OCI-LY7 (cell line): ENCODE results near the gene CMSS1. TPM values are rescaled to one million over a fixed set of nuclear protein-coding genes. Genes with fewer than 3 reads are reported as not detected.

Experiments
- BruUV-seq: library from RNA; stranded (reverse); fragments of 400-500 nt; replicated peaks from 2 replicates; lab custom pipeline; 2021; lab: Mats Ljungman, UMichigan
- CTCF ChIA-PET: fragments of 300-600 bp; sonication (Branson Sonifier 250); formaldehyde crosslinking; loops from one replicate; lab custom pipeline; 2022; ENCODE audit warnings: antibody characterized with exemption; ENCODE audit not compliant: unreplicated experiment; lab: Charles Lee
- POLR2A ChIA-PET: fragments of 300-600 bp; sonication (Branson Sonifier 250); formaldehyde crosslinking; loops from one replicate; lab custom pipeline; 2022; ENCODE audit warnings: antibody characterized with exemption; lab: Charles Lee
- DNase-seq: peaks from one replicate; pipeline ENCODE4 v3.0.0-alpha.2; 2015; ENCODE audit warnings: low spot score
- H2AFZ ChIP-seq: fragments of 200-600 bp; sonication (generic), shearing (Covaris generic); 2 replicates; pipeline ENCODE4 v1.6.1; 2014; ENCODE audit warnings: mild to moderate bottlenecking, antibody characterized with exemption, low read length, moderate library complexity
- H3K27ac ChIP-seq: fragments of 200-600 bp; sonication (generic); 2 replicates; pipeline ENCODE4 v1.5.1; 2014; ENCODE audit warnings: mixed run types, low read depth, mild to moderate bottlenecking, moderate library complexity, low read length, inconsistent platforms; ENCODE audit not compliant: poor library complexity, severe bottlenecking
- H3K36me3 ChIP-seq: fragments of 200-600 bp; sonication (generic); 2 replicates; pipeline ENCODE4 v1.6.1; 2014; ENCODE audit warnings: mild to moderate bottlenecking, antibody characterized with exemption, low read length, moderate library complexity, mixed read lengths; ENCODE audit not compliant: insufficient read depth
- H3K4me1 ChIP-seq: fragments of 200-600 bp; sonication (generic); 2 replicates; pipeline ENCODE4 v1.5.1; 2014; ENCODE audit warnings: mild to moderate bottlenecking, low read length; ENCODE audit not compliant: insufficient read depth, poor library complexity, severe bottlenecking
- H3K4me2 ChIP-seq: fragments of 200-600 bp; sonication (generic); 2 replicates; pipeline ENCODE4 v1.6.1; 2014; ENCODE audit warnings: mild to moderate bottlenecking, low read length
- H3K4me3 ChIP-seq: fragments of 200-600 bp; sonication (generic); 2 replicates; pipeline ENCODE4 v1.5.1; 2014; ENCODE audit warnings: mild to moderate bottlenecking, low read depth, low read length; ENCODE audit not compliant: poor library complexity, severe bottlenecking
- H3K79me2 ChIP-seq: fragments of 200-600 bp; sonication (generic); 2 replicates; pipeline ENCODE4 v1.6.1; 2016; ENCODE audit warnings: low read depth, mild to moderate bottlenecking, low read length, moderate library complexity, mixed read lengths; ENCODE audit not compliant: insufficient read depth
- H3K9me2 ChIP-seq: fragments of 200-600 bp; sonication (generic); 2 replicates; pipeline ENCODE4 v1.6.1; 2016; ENCODE audit warnings: mild to moderate bottlenecking, low read length, mixed read lengths; ENCODE audit not compliant: insufficient read depth
- H3K9me3 ChIP-seq: fragments of 200-600 bp; sonication (generic); 2 replicates; pipeline ENCODE4 v1.6.1; 2014; ENCODE audit warnings: mild to moderate bottlenecking, mixed run types, low read length, mixed read lengths
- H4K20me1 ChIP-seq: fragments of 200-600 bp; sonication (generic); 2 replicates; pipeline ENCODE4 v1.6.1; 2014; ENCODE audit warnings: mild to moderate bottlenecking, antibody characterized with exemption, low read length, moderate library complexity, mixed read lengths; ENCODE audit not compliant: insufficient read depth
- EZH2phosphoT487 ChIP-seq: fragments of 200-600 bp; sonication (generic); IDR thresholded peaks from 2 replicates; pipeline ENCODE4 v1.6.1; 2018; ENCODE audit warnings: low read depth, borderline replicate concordance, mild to moderate bottlenecking, mixed run types, antibody characterized with exemption, low read length, moderate library complexity, mixed read lengths
- intact Hi-C: fragments of 100-400 bp; cut with micrococcal nuclease; formaldehyde crosslinking; loops from one replicate; pipeline ENCODE4 v1.10.0; 2022; ENCODE audit not compliant: unreplicated experiment
- total RNA-seq, 2 experiments: library from RNA; depleted of rRNA in 1 of 2; stranded (reverse); fragments of >200 nt in 1 of 2; shearing (Covaris generic) in 1 of 2; gene quantifications; 2 replicates each; pipeline ENCODE4 v1.2.3, GENCODE V29; 2014 to 2022
- TF ChIP-seq, protein P1 (sequence below): fragments of 200-600 bp; sonication (generic); conservative IDR thresholded peaks from 2 replicates; pipeline ENCODE4 v1.5.1; 2014; ENCODE audit warnings: mild to moderate bottlenecking, antibody characterized with exemption, low read length, moderate library complexity, mixed read lengths

The CMSS1 gene
- total RNA-seq, 2 experiments from 2014 or later: 25.7 to 46.6 TPM

DNA sequence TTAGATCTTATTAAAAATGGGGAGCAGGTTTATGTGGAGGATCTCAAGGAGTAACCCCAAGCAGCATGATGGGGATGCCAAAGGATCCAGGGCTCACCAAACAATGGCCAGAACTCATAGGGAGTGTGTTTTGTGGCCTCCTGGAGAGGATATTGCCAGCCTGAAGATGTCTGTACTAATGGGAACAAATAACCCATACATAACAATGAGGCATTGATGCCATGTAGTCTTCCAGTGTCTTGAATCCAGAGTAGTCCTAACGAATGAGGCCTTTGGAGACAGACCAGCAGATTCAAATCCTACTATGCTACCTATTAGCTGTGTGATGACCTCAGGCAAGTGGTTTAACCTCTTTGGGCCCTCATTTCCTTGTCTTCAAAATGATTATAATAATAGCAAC lies 45.0 kb upstream of the CMSS1 start:
- no TSS peak for BruUV-seq
- Histone ChIP-seq H3K4me3 (no peak overlapping the region), H3K9me3 (no peaks in the 10 kb centered on the region), H3K4me2 (no peak overlapping the region), H4K20me1 (no peaks in the 10 kb centered on the region), H3K79me2 (no peaks in the 10 kb centered on the region), H3K4me1 (no peaks in the 10 kb centered on the region), H3K9me2 (no peaks in the 10 kb centered on the region), H3K27ac (no peak overlapping the region), H3K36me3 (no peaks in the 10 kb centered on the region), H2AFZ (no peak overlapping the region)
- DNase-seq: no peak
- CTCF ChIA-PET: no interaction called here
- no peak for TF ChIP-seq EZH2phosphoT487
- TF ChIP-seq, protein P1, sequence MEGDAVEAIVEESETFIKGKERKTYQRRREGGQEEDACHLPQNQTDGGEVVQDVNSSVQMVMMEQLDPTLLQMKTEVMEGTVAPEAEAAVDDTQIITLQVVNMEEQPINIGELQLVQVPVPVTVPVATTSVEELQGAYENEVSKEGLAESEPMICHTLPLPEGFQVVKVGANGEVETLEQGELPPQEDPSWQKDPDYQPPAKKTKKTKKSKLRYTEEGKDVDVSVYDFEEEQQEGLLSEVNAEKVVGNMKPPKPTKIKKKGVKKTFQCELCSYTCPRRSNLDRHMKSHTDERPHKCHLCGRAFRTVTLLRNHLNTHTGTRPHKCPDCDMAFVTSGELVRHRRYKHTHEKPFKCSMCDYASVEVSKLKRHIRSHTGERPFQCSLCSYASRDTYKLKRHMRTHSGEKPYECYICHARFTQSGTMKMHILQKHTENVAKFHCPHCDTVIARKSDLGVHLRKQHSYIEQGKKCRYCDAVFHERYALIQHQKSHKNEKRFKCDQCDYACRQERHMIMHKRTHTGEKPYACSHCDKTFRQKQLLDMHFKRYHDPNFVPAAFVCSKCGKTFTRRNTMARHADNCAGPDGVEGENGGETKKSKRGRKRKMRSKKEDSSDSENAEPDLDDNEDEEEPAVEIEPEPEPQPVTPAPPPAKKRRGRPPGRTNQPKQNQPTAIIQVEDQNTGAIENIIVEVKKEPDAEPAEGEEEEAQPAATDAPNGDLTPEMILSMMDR: no peak
- intact Hi-C loops: no loop called here
- POLR2A ChIA-PET: no interaction called here

DNA sequence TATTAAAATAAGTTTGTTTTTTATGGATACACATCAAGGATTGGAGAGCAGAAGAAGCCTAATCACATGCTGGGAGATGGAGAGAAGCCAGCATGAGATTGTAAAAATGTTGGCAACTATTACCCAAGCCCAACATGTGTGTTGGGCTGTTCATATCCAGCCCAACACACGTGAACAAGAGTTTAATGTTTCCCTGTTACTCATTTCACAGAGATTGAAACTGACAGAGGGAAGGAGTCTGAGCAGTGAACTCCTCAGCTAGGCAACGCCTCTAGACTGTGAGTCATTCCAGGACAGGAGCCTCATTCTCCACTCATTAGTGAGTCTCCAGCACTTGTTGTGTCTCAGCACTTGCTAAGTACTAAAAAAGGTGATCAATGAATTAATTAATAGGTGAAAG lies 43.2 kb upstream of the CMSS1 start:
- no peaks in the 10 kb centered on the region for H3K79me2 ChIP-seq
- no peaks in the 10 kb centered on the region for H3K9me2 ChIP-seq
- no peak overlapping the region for H2AFZ ChIP-seq
- H3K27ac ChIP-seq: no peak overlapping the region
- POLR2A ChIA-PET: no interaction called here
- TF ChIP-seq, protein P1: no peak
- TF ChIP-seq EZH2phosphoT487: no peak
- DNase-seq: no peak
- BruUV-seq: no TSS peak
- H4K20me1 ChIP-seq: no peaks in the 10 kb centered on the region
- no peaks in the 10 kb centered on the region for H3K36me3 ChIP-seq
- H3K4me2 ChIP-seq: no peak overlapping the region
- intact Hi-C loops: no loop called here
- CTCF ChIA-PET: no interaction called here
- H3K4me3 ChIP-seq: no peak overlapping the region
- no peaks in the 10 kb centered on the region for H3K9me3 ChIP-seq
- no peaks in the 10 kb centered on the region for H3K4me1 ChIP-seq

DNA sequence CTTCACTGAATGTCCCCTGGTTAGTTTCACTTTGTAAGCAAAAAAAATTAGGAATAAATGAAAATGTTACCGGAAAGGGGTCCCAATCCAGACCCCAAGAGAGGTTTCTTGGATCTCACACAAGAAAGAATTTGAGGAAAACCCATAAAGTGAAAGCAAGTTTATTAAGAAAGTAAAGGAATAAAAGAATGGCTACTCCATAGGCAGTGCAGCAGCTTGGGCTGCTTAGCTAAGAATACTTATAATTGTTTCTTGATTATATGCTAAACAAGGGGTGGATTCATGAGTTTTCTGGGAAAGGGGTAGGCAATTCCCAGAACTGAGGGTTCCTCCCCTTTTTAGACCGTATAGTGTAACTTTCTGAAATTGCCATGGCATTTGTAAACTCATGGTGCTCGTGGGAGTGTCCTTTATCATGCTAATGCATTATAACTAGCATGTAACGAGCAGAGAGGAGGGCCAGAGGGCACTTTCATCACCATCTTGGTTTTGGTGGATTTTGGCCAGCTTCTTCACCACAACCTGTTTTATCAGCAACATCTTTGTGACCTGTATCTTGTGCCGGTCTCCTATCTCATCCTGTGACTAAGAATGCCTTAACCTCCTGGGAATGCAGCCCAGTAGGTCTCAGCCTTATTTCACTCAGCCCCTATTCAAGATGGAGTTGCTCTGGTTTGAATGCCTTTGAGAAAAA lies 41.0 kb upstream of the CMSS1 start:
- intact Hi-C loops: no loop called here
- CTCF ChIA-PET: no interaction called here
- Histone ChIP-seq H2AFZ (no peak overlapping the region), H3K9me3 (no peaks in the 10 kb centered on the region), H3K4me1 (no peaks in the 10 kb centered on the region), H3K79me2 (no peaks in the 10 kb centered on the region), H3K9me2 (no peaks in the 10 kb centered on the region), H3K27ac (no peak overlapping the region), H3K4me2 (no peak overlapping the region), H3K36me3 (no peaks in the 10 kb centered on the region), H3K4me3 (no peak overlapping the region), H4K20me1 (no peaks in the 10 kb centered on the region)
- TF ChIP-seq, protein P1: no peak
- no peak for TF ChIP-seq EZH2phosphoT487
- BruUV-seq: no TSS peak
- no peak for DNase-seq
- POLR2A ChIA-PET: interaction anchor here (0.9 kb wide), 1 partner anchor 197 kb away, joined by 4 read pairs; no protein-coding TSS in a partner anchor
